ENCODE measurements around the gene RPL11.
"Not testable (repeated sequence)": the region's sequence is repeated elsewhere in the genome, so short reads cannot be mapped to it uniquely, and the experiment has no call there.

The RPL11 gene

DNA sequence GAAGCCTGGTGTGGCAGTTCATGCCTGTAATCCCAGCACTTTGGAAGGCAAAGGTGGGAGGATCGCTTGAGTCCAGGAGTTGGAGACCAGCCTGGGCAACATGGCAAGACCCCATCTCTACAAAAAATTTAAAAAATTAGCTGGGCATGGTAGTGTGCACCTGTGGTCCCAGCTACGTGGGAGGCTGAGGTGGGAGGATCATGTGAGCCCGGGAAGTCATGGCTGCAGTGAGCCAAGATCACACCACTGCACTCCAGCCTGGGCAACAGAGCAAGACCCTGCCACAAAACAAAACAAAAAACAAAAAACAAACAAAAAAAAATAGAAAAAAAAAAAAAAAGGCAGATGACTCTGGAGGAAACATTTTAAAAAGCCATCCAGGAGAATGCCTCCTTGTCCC is 3.9 kb upstream of the RPL11 start:
- not testable (repeated sequence) for DNase-seq

DNA sequence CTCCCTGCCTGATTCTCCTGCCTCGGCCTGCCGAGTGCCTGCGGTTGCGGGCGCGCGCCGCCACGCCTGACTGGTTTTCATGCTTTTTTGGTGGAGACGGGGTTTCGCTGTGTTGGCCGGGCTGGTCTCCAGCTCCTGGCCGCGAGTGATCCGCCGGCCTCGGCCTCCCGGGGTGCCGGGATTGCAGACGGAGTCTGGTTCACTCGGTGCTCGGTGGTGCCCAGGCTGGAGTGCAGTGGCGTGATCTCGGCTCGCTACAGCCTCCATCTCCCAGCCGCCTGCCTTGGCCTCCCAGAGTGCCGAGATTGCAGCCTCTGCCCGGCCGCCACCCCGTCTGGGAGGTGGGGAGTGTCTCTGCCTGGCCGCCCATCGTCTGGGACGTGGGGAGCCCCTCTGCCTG is 3.3 kb upstream of the RPL11 start:
- DNase-seq: not testable (repeated sequence)

DNA sequence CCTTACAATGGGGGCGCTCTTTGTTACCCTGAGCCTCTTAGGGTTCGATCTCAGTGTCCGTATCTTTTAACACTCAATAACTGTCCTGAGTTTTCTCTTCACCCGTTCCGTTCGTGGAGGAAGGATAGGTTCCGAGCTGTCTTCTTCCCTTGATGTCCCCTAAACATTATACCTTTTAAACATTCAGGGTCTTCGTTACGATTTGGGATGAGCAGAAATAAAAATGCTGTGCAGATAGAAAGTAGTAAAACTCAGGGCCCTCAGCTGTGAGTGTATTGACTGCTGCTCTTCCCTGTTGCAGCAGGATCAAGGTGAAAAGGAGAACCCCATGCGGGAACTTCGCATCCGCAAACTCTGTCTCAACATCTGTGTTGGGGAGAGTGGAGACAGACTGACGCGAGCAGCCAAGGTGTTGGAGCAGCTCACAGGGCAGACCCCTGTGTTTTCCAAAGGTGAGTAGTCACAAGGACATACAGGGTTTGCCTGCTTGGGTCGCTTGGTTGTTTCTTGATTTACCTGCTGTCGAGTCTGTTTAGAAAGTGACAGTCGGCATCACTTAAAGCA is 784 bp downstream of the RPL11 start:
- DNase-seq: no peak

DNA sequence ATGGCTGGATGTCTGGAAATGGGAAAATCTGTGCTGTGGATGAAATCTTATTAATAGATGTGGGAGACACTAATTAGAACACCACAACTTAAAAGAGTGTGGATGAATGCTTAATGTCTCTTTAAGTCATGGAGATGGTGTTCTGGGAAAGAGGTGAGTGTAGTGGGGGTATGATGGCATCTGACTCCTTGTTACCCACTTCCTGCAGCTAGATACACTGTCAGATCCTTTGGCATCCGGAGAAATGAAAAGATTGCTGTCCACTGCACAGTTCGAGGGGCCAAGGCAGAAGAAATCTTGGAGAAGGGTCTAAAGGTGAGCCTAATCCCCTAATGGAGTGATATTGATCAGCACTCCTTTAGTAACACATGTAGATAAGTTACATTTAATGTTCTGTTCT is 2.0 kb downstream of the RPL11 start:
- DNase-seq: no peak

DNA sequence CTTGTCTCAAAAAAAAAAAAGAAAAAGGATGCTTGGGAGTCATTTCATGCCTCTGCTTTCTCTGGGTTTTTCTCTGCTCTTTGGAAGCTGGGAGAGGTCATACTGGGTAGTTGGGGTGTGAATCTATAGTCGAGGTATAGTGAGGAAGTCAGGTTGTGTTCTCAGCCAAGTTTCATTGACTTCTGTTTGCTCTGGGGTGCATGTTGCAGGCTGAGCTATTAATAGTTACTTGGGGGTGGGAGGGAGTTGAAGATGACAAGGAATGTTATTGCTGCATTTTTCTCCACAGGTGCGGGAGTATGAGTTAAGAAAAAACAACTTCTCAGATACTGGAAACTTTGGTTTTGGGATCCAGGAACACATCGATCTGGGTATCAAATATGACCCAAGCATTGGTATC is 2.8 kb downstream of the RPL11 start:
- no peak for DNase-seq

DNA sequence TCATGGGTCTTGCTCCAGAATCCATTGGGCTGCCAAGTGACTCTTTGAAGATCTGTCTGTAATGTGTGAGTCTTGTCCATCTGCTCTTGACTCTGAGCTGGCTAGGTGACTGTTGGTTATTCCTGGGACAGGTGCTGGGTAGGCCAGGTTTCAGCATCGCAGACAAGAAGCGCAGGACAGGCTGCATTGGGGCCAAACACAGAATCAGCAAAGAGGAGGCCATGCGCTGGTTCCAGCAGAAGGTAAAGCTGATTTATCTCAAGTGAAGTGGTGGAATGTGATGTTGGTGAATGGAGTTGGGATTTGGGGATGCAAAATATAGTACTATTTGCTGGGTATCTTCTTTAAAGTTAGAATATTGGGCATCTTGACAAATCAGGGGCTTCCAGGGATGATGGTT is 4.1 kb downstream of the RPL11 start:
- no peak for DNase-seq

DNA sequence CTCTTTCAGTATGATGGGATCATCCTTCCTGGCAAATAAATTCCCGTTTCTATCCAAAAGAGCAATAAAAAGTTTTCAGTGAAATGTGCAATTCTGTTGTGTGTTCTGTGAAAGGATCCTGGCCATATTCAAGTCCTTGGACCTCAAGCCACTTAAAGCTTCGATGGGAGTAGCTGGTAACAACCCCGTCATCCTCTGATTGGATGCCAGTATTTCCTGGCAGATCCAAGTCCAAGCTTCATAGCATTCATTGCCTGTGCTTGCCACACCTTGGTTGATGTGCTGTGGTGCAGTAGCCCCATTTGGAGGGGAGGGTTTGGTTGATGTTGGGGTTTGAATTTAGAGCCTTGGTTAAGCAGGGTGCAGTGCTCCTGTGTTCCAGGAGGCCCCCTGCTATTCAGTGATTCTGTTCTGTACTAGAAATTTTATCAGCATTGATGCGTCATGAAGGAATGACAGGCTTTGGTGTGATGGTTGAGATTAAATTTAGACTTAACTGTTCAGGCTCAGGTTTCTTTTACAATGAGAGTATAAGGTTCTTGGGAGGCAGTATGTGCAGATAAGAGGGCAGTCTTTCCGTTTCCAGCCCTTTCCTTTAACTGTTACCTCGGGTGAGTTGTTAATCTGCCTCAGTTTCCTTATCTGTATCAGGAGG is 4.9 kb downstream of the RPL11 start:
- DNase-seq: no peak

DNA sequence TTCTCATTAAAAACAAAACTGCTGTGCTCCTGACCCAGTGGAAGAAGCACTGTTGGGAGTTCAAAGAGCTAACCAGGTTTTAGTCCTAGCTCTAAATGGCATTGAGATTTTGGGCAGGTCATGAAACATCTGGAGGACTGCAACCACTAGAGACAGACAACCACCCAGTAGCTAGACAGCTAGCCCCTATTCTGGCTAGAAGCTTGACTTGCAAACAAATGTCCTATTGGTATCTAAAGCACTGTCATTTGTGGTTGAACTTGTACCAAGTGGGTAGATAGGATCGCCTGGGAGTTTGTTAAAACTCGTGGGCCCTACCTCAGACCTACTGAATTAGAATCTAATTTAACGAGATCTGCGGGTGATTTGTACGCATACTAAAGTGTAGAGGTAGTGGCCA is 6.9 kb downstream of the RPL11 start:
- no peak for DNase-seq

DNA sequence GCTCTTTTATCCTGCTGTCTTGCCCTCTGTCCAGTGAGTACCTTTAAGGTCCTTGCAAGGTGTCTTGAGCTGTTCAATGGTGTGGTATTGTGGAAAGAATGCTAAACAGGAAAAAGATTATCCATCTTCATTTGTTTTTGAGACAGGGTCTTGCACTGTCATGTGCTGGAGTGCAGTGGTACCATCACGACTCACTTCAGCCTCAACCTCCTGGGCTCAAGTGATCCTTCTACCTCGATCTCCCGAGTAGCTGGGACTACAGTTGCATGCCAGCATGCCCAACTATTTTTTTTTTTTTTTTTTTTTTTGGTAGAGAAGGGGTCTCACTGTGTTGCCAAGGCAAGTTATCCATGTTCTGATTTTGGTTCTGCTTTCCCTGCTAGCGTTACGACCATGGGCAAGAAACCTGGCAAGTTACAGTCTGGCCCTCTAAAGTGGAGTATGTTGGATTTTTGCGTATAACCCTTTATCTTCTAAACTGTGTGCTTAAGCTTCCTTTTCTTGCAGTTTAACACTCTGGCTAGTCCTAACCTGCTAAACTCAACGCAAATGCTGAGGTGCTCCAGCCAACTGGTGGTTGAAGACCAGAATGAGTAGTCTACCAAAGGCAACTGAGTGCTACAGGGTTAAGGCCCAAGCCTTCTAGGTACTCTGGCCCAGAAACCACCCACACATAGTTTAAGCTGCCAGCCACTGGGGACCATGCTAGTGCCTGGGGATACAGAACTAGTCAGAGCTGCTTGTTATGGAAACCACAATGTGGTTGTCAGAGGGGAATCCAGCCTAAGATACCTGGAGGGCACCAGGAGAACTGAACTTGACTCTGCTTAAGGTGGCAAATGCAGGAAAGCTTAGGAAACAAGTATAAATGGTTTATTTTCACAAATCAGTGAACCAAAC is 7.9 kb downstream of the RPL11 start:
- DNase-seq: peak; percentile 48

DNA sequence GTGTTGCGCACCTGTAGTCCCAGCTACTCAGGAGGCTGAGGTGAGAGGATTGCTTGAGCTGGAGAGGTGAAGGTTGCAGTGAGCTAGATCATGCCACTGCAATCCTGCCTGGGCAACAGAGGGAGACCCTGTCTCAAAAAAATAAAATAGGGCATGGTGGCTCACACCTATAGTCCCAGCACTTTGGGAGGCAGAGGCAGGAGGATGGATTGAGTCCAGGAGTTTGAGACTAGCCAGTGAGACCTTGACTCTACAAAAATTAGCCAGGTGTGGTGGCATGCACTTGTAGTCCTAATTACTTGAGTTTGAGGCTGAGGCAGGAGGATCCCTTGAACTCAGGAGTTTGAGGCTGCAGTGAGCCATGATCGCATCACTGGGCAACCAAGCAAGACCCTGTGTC is 9.7 kb downstream of the RPL11 start:
- DNase-seq: no peak

DNA sequence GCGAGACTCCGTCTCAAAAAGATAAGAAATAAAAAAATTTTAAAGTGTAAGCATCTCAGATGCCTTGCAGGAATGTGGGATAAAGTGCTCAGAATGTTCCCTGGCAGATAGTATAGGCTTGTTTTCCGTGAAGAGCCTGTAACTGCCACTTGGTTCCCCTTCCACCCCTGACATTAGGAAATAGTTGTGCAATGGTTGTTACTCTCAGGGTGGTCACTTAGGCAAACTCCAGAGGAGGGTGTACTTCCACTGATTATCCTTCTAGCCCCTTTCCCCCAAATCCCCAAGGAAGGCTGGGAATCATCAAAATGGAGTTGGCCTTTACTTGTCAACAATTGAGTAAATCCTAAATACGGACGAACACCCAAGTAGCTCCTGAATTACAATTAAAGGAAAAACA is 10.4 kb downstream of the RPL11 start:
- no peak for DNase-seq

DNA sequence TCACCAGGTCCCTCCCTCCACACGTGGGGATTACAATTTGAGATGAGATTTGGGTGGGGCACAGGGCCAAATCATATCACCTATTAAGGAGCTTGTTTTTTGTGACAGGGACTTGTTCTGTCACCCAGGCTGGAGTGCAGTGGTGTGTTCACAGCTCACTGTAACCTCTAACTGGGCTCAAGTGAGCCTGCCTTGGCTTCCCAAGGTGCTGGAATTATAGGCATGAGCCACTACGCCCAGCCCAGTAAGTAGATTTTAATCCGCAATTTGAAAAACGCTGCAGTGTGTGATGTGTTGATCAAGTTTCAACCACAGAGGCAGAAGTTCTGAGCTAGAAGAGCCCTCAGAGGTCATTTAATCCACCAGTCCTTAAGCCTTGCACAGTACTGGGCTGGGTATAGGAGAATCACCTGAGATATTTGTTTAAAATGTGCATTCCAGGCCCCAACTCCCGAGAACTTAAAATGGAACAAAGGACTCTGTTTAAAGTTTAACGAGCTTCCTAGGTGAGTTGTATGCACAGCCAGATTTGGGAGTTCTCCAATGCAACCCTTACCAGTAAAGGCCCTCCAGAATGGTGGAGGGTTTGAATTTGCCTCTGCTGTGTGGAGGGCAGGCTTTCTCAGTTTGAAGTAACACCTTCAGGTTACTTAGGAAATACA is 13.4 kb downstream of the RPL11 start:
- DNase-seq: no peak

DNA sequence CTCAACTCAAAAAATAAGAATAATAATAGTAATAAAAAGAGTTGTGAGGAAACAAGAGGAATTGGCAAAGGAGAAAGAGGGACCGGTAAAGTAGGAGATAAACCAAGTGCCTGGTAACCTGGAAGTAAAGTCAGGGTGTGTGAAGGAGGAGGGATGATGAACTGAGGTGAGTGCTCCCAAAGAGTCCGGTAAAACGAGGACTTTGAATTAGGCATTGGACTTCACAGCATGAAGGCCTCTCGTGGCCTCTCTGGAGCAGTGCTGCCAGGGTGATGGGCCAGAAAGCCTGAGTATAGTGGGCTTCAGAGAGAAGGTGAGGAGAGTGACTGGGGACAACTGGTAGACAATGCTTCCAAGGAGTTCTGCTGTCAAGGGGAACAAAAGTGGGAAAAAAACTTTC is 17.6 kb downstream of the RPL11 start:
- DNase-seq: no peak

DNA sequence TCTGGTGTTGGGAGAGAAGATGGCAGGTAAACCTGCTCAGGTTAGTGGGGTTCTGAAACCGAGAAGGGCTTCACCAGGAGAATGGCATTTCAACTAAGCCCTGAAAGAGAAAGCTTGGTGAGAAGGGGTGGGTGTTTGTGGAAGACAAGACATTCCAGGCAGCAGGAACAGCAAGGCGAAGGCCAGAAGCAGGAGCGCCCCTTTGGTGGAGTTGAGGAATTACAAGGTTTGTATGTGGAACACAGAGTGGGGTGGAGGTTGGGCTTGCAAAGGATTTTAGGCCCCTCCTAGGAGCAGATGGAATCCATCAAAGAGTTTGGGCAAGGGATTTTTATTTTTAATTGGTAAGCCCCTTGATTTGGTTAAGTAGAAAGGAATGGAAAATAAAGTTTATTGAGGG is 26.9 kb downstream of the RPL11 start:
- DNase-seq: no peak

DNA sequence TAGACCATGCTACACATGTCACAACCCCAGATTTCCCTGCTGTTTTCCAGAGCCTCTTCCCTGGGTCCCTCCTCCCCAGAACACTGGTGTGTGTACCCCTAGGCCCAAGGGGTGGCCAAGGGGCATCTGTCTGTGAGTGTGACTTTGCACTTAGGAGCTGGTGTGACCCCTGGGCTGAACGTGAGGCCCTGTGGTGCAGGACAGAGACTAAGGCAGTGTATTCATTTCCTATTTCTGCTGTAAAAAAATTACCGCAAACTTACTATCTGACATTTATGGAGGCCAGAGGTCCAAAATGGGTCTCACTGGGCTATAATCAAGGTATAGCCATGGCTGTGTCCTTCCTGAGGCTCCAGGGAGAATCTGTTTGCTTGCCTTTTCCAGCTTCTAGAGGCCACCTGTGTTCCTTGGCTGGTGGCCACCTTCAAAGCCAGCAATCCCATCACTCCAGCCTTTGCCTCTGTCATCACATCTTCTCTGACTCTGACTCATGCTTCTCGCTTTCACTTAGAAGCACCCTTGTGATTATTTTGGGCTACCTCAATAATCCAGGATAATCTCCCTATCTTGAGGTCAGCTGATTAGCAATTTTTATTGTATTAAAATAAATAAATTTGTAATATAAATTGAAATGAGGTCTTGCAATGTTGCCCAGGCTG is 27.7 kb downstream of the RPL11 start:
- DNase-seq: no peak

DNA sequence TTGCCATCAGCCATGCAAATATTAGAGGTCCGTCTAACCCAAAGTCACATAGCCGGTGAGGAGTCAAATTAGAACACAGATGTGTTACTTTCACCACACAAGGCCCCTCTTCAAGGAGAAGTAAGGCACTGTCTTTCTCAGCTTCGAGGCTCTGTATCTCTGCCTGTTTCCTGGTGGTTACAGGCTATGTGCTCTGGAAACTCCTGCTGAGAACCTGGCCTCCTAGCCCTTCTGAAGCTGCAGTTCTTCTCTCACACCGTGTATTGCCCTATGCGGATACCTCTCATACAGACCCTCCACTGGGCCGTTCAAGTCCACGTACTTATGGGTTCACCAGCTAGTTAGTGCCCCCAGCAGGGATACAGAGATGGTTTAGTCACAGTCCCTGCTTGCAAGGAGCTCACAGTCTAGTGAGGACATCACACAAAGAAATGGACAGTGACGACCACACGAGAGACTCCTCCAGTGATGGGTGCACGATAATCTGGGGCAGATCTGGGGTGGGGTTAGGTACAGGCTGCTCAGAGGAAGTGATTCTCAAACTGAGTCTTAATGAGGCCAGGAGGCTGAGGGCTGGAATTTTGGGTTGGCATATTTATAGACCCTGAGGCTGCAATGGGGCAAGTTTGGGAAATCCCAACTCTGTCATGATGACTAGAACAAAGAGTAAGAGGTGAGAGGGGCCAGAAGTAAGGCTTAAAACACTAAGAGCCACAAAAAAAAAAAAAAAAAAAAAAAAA is 28.8 kb downstream of the RPL11 start:
- DNase-seq: peak; percentile 45

DNA sequence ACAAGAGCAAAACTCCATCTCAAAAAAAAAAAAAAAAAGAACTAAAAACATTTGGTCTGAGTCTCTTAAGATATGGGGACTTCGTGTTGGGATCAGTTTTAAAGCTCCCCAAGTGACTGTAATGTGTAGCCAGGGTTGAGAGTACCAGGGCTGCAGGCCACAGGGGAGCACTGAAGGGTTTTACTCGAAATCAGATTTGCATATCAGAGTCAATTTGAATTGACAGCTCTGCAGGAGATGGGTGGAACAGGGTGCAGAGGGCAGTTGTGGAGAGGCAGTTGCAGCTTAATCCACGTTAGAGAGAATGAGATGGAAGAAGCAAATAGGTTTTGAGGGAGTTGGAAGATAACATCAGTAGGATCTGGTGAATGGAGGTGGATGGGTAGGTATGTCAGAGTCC is 31.0 kb downstream of the RPL11 start:
- no peak for DNase-seq

DNA sequence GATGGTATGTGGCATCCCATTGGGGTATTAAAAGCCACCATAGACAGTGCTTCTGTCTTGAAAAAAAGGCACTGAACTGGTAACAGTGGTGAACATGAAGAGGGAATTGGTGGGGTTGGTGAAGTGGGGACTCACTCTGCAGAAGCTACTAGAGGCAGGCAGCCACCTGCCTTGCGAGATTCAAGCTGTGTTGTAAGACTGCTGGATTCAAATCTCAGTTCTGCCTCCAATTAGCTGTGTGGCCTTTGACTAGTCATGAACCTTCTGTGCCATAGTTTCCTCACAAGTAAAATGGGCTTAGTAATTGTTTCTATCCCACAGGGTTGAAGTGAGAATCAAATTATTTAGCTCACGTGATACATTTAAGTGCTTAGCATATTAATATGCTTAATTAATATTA is 35.1 kb downstream of the RPL11 start:
- DNase-seq: no peak

DNA sequence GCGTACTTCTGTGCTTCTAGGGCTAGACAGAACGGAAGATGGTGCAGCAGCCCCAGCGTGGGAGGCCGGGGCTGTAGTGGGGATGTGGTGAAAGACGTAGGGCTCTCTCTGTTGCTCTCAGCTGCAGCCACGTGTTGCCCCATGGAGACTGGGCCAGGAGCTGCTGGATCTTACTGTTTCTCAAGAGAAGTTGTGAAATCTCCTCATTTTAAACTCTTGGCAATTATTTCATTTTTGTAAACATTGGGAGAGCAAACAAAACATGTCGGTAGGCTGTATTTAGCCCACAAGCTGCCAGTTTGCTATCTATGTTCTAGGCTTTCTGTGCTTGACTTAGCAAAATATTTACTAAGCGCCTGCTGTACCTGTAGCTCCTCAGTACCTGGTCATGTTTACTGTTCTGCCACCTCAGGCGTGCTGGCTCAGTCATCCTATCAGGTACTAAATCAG is 35.8 kb downstream of the RPL11 start:
- DNase-seq: no peak

DNA sequence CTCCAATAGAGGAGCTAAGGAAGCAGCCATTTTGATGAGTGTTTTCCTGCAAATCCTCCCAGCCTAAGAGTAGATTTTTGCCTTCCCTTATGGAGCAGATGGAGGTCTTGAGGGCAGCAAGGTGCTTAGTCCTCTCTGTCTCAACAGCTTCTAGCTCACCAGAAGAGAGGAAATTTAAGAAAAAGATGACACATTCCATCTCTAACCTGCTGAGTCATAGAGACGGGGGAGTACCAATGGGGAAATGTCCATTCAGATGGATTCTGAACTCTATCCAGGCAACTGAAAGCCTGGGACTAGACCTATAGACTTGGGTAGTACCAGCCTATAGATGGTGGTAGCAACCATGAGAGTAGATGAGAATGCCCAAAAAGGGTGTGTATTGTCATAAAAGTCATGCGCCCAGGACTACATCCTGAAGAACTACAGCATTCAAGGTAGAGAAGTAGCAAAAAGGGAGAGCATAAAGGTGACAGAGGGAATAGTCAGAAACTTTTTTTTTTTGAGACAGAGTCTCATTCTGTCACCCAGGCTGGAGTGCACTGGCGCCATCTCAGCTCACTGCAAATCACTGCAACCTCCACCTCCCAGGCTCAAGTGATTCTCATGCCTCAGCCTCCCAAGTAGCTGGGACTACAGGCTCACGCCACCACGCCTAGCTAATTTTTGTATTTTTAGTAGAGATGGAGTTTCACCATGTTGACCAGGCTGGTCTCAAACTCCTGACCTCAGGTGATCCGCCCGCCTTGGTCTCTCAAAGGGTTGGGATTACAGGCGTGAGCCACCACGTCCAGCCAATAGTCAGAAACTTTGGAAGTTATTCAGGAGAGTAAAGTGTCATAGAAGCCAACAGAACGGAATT is 41.0 kb downstream of the RPL11 start:
- DNase-seq: no peak

DNA sequence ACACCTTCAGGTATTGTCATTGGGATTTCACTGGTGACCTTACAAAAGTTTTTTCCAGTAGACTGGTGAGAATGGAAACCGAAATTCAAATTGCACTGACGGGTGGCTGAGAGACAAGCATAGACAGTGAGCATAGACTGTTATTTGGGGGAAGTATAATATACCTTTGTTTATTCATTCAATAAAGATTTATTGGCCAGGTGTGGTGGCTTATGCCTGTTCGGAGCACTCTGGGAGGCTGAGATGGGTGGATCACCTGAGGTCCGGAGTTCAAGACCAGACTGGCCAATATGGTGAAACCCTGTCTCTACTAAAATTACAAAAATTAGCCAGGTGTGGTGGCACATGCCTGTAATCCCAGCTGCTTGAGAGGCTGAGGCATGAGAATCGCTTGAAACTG is 41.7 kb downstream of the RPL11 start:
- DNase-seq: not testable (repeated sequence)

Data from stimulated activated CD4-positive, alpha-beta T cell treated with anti-CD3 and anti-CD28 coated beads, Interleukin-15, amount 100 ng/mL, for 24 hours (primary cell).